ENCODE results near the gene IFITM10.
A peak's percentile ranks its signal among the peaks of the same experiment; 100 is the strongest.

Gene IFITM10

DNA sequence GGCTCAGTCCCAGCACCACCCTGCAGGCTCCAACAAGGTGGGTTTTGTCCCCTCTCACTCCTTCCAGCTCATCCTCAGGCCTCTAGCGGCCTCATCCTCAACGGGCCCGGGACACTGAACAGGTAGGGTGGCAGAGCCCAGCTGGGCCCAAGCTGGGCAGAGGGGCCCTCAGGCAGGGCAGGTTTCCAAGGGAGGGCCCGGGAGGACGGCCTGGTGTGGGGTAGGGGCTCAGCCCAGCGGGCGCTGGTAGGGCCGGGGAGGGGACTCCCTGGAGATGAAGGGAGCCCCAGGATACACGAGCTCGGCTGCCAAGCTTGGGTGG, 2.5 kb upstream of the IFITM10 start:
- H3K36me3 ChIP-seq (ENCODE audit: control insufficient read depth, insufficient read depth, low read length) = peaks cover 31% of the 10 kb centered on the region
- no peak overlapping the region for H3K9ac ChIP-seq (ENCODE audit: low read depth, low read length)
- peaks cover 21% of the 10 kb centered on the region for H3K27me3 ChIP-seq (ENCODE audit: control insufficient read depth, insufficient read depth, low read length)
- no peaks in the 10 kb centered on the region for H3K4me1 ChIP-seq (ENCODE audit: control insufficient read depth, insufficient read depth, low read length)
- H3K9me3 ChIP-seq (ENCODE audit: control insufficient read depth, insufficient read depth, low read length) = no peaks in the 10 kb centered on the region
- no peak overlapping the region for H3K4me3 ChIP-seq (ENCODE audit: low read depth, low read length)

DNA sequence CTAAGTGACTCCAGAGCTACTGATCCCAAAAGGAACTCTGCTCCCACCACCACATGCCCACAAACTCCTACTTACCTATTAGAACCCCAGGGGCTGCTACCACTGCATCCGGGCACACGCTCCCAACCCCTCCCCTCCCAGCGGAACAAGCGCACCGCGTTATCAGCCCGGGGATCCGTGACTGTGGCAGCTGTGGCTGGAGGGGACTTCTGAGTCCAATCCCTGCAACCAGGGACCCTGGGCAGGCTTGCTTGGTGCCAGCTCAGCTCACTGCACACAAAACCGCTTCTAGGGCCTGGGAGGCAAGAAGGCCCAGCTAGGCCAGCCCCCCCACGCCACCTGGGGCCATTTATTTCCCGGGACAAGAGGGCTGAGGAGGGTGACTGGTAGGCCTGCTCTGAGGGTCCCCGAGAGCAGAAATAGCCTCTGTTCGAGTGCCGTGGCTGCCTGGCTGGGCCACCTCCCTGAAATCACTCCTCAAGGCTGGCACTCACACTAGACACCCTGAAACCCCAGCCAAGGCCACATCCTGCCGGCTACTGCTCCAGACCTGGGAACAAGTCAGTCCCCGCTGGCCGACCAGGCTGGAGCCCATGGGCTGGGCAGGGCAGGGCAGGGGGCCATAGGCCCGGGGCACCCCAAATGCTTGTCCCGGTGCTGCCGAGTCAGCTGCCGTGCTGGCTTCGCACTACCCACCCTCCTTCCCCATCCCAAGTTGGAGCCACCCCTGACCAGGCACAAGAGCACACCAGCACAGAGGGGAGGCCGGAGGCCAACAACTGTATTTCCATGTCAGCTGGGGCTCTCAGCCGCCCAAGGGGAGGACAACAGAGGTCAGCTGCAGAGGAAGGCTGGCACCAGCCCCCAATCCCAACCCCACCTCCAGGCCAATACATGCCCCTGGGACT, 1.9 kb upstream of the IFITM10 start:
- Histone ChIP-seq H3K36me3 (ENCODE audit: control insufficient read depth, insufficient read depth, low read length) (peaks cover 27% of the 10 kb centered on the region), H3K4me3 (ENCODE audit: low read depth, low read length) (no peak overlapping the region), H3K4me1 (ENCODE audit: control insufficient read depth, insufficient read depth, low read length) (no peaks in the 10 kb centered on the region)

DNA sequence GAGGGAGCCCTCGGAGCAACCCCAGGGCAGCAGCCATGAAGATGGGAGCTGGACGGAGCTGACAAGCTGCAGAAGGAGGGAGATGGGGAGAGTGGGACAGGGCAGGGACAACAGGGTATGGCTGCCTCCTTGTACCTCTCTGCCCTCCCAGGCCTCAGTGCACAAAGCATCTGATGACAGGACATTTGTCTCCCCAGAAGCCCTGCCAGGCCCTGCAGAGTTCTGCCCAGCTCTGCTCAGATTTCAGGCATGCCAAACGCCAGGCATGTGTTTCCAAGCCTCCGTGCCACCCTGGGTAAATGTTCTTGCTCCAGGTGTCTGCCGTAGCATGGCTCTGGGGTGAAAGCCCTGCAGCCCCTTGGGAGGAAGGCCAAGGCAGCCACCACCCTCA, 1.1 kb upstream of the IFITM10 start:
- Histone ChIP-seq H3K36me3 (ENCODE audit: control insufficient read depth, insufficient read depth, low read length) (peaks cover 20% of the 10 kb centered on the region), H3K4me1 (ENCODE audit: control insufficient read depth, insufficient read depth, low read length) (no peaks in the 10 kb centered on the region), H3K4me3 (ENCODE audit: low read depth, low read length) (no peak overlapping the region), H3K9ac (ENCODE audit: low read depth, low read length) (no peak overlapping the region), H3K27me3 (ENCODE audit: control insufficient read depth, insufficient read depth, low read length) (peaks cover 30% of the 10 kb centered on the region), H3K9me3 (ENCODE audit: control insufficient read depth, insufficient read depth, low read length) (no peaks in the 10 kb centered on the region)

More for the DNA sequence above, 1.9 kb upstream of the IFITM10 start:
- Histone ChIP-seq H3K27me3 (ENCODE audit: control insufficient read depth, insufficient read depth, low read length) (peaks cover 24% of the 10 kb centered on the region), H3K9ac (ENCODE audit: low read depth, low read length) (no peak overlapping the region), H3K9me3 (ENCODE audit: control insufficient read depth, insufficient read depth, low read length) (no peaks in the 10 kb centered on the region)

DNA sequence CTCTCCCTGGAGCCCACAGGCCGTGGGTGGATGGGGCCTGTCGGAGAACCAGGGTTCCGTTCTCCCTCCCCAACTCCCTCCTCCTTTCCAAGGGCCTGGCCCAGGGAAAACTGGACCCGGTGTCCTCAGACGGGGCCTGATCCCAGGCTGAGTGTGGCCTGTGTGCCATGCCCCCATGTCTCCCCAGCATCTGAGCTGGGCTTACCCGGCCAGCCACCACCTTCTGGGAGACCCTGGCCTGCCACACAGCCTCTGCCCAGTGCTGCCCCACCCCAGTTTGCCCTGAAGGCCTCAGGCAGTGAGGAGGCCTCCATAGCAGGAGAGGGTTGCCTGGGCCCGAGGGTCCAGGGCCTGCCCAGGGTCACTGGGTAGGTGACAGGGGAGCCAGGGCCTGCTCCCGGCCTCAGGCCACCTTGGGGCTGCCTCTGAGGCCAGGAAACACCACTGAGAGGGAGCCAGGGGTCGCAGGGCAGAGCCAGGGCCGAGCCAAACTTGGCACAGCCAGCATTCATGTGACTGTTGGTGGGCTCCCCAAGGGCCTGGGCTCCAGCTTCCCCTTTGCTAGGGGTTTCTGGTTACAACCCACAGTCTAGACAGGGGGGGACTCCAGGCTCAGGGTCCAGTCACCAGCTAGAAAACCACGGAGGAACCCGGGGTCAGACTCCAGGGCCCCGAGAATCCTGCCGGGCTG, 590 bp upstream of the IFITM10 start:
- H3K36me3 ChIP-seq (ENCODE audit: control insufficient read depth, insufficient read depth, low read length) = peaks cover 16% of the 10 kb centered on the region
- H3K4me1 ChIP-seq (ENCODE audit: control insufficient read depth, insufficient read depth, low read length) = no peaks in the 10 kb centered on the region
- H3K9me3 ChIP-seq (ENCODE audit: control insufficient read depth, insufficient read depth, low read length) = no peaks in the 10 kb centered on the region
- no peak overlapping the region for H3K4me3 ChIP-seq (ENCODE audit: low read depth, low read length)
- no peak overlapping the region for H3K9ac ChIP-seq (ENCODE audit: low read depth, low read length)
- peaks cover 30% of the 10 kb centered on the region for H3K27me3 ChIP-seq (ENCODE audit: control insufficient read depth, insufficient read depth, low read length)

DNA sequence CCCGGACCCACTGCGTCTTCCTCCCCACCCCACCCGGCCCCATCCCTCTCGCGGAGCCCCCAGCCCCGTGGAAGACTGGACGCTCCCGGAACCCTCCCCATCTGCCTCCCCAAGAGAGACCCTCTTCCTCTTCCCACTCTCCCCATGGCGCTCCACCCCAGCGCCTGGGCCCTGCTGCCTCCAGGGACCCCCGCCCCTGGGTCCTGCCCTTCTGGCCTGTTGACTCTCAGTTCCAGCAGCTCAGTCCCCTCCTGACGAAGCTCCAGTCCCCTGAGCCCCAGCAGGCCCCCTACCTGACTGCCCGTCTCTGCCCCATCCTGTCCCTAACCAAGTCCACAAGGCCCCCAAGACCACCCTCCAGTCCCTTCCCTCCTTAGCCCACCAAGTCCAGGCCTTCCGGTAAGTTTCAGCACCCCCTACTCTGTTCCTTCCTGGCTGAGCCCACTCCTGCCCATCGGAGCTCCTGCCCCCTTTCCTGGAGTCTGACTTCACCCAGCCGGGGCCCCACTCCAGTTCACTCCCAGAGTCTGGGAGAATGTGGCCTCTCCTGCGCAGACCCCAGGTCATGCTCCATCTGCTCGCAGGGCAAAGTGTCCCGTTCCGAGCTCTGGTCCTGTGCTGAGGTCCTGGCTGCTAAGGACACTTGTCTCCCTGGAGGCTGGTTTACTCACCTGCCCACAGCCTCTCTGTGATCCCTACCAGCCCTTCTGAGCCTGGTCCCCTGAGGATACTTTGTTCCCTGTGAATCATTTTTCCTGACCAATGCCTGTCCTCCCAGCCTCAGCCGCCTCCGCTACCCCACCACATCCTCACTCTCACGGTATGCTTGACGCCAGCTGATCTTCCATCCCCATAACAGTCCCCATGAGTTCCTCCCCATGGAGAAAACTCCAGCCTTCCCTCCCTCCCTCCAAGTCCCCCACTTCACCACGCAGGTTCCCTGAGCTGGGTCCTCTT, 722 bp downstream of the IFITM10 start:
- no peaks in the 10 kb centered on the region for H3K9me3 ChIP-seq (ENCODE audit: control insufficient read depth, insufficient read depth, low read length)
- H3K4me1 ChIP-seq (ENCODE audit: control insufficient read depth, insufficient read depth, low read length) = no peaks in the 10 kb centered on the region
- H3K4me3 ChIP-seq (ENCODE audit: low read depth, low read length) = peak overlapping the region; percentile 54
- H3K27me3 ChIP-seq (ENCODE audit: control insufficient read depth, insufficient read depth, low read length) = peaks cover 30% of the 10 kb centered on the region
- H3K9ac ChIP-seq (ENCODE audit: low read depth, low read length) = no peak overlapping the region
- H3K36me3 ChIP-seq (ENCODE audit: control insufficient read depth, insufficient read depth, low read length) = peaks cover 7% of the 10 kb centered on the region

DNA sequence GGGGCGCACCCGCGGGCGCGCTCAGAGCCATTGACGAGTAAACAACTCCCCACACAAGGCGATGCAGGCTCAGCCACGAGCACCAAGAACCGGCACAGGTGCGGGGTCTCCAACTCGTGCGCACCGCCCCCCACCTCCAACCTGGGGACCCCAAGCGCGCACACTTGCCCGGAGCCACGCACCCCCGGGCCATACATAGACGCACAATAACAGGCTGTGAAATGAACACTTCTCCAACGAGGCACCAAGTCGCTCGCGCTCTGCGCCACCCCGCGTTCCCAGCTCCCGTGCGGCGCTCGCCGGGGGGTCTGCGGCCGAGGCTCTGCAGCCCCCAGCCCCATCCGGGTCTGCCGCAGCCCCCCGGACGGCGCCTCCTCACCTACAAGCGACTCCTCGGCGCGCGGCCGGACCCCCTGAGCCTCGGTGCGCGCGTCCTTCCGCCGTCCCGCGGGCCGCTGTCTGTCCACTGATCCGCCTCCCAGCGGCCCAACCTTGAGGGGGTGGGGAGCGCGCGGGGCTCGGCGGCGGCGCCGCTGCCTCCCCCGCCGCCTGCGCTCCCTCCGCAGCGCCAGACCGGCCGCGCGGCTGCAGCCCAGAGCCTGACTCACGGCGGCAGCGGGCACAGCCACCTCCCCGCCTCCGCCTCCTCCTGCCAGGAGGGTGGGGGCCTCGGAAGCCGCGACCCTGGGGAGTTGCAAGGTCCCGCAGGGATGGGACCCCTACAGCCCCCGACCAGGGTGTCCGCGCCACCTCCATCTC, 1.6 kb downstream of the IFITM10 start:
- no peaks in the 10 kb centered on the region for H3K9me3 ChIP-seq (ENCODE audit: control insufficient read depth, insufficient read depth, low read length)
- peaks cover 30% of the 10 kb centered on the region for H3K27me3 ChIP-seq (ENCODE audit: control insufficient read depth, insufficient read depth, low read length)
- peak overlapping the region; percentile 54 for H3K4me3 ChIP-seq (ENCODE audit: low read depth, low read length)
- H3K9ac ChIP-seq (ENCODE audit: low read depth, low read length) = no peak overlapping the region
- no peaks in the 10 kb centered on the region for H3K4me1 ChIP-seq (ENCODE audit: control insufficient read depth, insufficient read depth, low read length)
- H3K36me3 ChIP-seq (ENCODE audit: control insufficient read depth, insufficient read depth, low read length) = peaks cover 7% of the 10 kb centered on the region

DNA sequence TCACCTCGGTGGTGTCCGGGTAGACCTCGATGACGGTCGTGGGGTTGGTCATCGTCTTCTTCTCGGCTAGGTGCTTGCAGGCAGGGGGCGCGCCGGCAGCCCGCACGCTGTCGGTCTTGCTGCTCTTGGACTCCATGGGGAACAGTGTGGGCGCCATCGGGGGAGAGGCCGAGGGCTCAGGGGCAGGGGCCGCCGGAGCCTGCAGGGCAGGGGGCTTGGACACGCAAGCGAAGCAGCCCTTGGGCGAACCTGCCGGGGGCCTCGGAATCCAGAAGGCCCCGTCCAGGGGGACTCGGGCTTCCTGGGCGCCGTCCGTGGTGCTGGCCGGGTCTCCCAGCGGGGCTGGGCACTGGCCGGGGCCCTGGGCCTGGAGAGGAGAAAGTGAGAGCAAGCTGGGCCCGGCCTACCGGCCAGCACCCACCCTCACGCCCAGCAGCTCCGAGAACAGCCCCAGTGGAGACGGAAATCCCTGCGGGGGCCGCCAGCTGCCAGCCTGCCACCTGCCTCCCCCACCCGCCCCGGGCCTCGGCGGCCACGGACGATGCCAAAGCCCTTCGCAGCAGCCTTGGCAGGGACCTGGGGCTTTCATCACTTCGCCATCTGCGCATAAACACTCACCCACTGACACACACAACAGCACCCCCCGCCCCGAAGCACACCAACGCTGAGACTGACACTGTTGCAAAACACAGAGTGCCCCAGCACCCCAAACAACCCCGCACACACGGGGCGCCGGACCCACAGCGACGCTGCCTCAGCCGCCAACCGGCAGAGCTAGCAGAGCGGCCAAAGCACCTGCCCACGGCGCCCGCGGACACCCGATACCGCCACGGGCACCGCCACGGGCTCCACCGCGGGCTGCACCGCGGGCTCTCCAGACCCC, 2.4 kb downstream of the IFITM10 start:
- Histone ChIP-seq H3K4me1 (ENCODE audit: control insufficient read depth, insufficient read depth, low read length) (no peaks in the 10 kb centered on the region), H3K9me3 (ENCODE audit: control insufficient read depth, insufficient read depth, low read length) (no peaks in the 10 kb centered on the region), H3K36me3 (ENCODE audit: control insufficient read depth, insufficient read depth, low read length) (peaks cover 5% of the 10 kb centered on the region), H3K27me3 (ENCODE audit: control insufficient read depth, insufficient read depth, low read length) (peaks cover 33% of the 10 kb centered on the region), H3K9ac (ENCODE audit: low read depth, low read length) (no peak overlapping the region), H3K4me3 (ENCODE audit: low read depth, low read length) (peak overlapping the region; percentile 54)

DNA sequence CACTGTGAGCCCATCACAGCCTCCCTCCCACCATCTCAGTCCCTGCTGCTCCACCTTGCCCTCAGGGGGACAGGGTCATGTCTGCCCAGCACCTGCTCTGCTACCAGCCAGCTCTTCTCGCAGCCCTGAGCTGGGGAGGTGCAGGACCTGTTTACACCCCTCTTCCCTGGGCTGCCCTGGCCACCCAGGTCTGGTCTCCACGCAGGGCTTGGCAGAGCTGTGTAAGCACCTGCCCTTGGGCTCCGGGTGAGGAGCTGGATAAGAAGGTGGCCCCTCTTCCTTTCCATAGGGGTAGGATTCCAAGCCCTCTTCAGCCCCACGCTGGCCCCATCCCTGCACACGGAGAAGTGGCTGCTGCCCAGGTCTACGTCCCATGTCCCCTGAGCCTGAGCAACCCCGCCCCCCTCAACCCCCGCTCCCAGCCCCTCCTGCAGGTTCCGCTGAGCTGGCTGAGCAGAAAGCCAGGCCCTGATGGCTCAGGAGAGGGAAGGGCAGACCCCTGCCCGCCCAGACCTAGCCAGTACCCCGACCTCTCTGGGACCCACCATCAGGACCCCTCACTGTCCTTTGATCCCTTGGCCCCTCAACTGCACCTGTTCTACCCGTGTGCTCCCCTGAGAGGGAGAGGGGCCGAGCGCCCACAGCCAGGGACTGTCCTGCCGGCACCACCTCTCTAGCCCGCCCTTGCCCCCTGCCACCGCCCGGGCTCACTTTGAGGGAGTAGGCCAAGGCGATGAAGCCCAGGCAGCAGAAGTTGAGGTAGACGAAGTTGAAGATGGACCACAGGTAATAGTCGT, 3.2 kb downstream of the IFITM10 start:
- Histone ChIP-seq H3K4me3 (ENCODE audit: low read depth, low read length) (no peak overlapping the region), H3K27me3 (ENCODE audit: control insufficient read depth, insufficient read depth, low read length) (peaks cover 33% of the 10 kb centered on the region), H3K4me1 (ENCODE audit: control insufficient read depth, insufficient read depth, low read length) (no peaks in the 10 kb centered on the region)

DNA sequence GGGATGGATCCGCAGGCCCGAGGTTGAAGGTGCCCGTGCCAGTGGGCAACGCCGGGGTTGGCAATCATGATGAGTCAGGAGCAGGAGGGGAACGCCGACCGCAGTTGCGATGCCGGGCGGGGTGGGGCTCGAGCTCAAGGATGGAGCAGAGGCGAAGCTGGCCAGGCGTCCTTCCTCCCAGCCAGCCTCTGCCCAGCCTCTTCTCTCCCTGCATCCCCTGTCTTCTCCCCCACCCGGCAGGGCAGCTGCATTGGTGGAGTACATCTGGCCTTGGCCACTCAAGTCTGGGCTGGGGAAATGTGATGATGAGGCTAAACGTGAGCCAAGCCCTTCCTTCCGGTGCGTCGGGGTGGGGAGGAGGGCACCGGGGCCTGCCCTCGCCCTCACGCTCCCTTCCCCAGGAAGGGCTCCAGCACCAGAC, 3.9 kb downstream of the IFITM10 start:
- H3K4me1 ChIP-seq (ENCODE audit: control insufficient read depth, insufficient read depth, low read length) = no peaks in the 10 kb centered on the region
- H3K36me3 ChIP-seq (ENCODE audit: control insufficient read depth, insufficient read depth, low read length) = no peaks in the 10 kb centered on the region

More for the DNA sequence above, 3.2 kb downstream of the IFITM10 start:
- Histone ChIP-seq H3K9me3 (ENCODE audit: control insufficient read depth, insufficient read depth, low read length) (no peaks in the 10 kb centered on the region), H3K9ac (ENCODE audit: low read depth, low read length) (no peak overlapping the region), H3K36me3 (ENCODE audit: control insufficient read depth, insufficient read depth, low read length) (no peaks in the 10 kb centered on the region)

More for the DNA sequence above, 3.9 kb downstream of the IFITM10 start:
- Histone ChIP-seq H3K4me3 (ENCODE audit: low read depth, low read length) (no peak overlapping the region), H3K9ac (ENCODE audit: low read depth, low read length) (no peak overlapping the region), H3K27me3 (ENCODE audit: control insufficient read depth, insufficient read depth, low read length) (peaks cover 38% of the 10 kb centered on the region), H3K9me3 (ENCODE audit: control insufficient read depth, insufficient read depth, low read length) (no peaks in the 10 kb centered on the region)
